ENCODE measurements around the gene ARHGAP15. TPM values are rescaled to one million over a fixed set of nuclear protein-coding genes. Genes with fewer than 3 reads are reported as not detected.

The ARHGAP15 gene
- total and polyA plus RNA-seq, 2 donors (not counting 1 experiment from before 2014, with no cell fraction given): 0.07 TPM; not detected in 1

DNA sequence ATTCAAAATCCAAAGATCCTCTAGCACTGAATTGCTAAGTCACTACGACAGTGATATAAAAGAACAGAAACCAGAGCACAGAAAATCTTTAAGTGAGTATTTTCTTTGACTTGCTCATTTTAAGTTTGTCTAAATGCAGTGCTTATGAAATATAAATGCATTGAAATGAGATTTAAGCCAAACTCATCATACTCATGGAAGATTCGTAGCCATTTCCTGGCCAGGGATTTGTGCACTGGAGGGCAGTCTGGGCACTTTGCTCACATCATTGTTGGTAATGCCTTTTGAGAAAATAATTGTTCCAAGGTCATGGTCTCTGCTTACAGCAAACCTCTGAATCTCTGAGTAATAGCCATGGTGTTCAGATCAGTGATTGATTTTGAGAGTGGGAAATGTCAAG lies 307.7 kb downstream of the ARHGAP15 start:
- Histone ChIP-seq H3K79me2 (ENCODE audit: control insufficient read depth, insufficient read depth, low read length) (no peaks in the 10 kb centered on the region), H3K9me3 (ENCODE audit: control insufficient read depth, insufficient read depth, low read depth, low read length) (no peaks in the 10 kb centered on the region), H3K4me1 (ENCODE audit: control insufficient read depth, extremely low read depth, insufficient read depth, low read length) (peaks cover 4% of the 10 kb centered on the region), H4K20me1 (ENCODE audit: control insufficient read depth, extremely low read depth, insufficient read depth, low read length) (no peaks in the 10 kb centered on the region), H3K9ac (ENCODE audit: insufficient read depth, low read length) (no peak overlapping the region), H3K27ac (ENCODE audit: insufficient read depth, low read length) (no peak overlapping the region), H2AFZ (ENCODE audit: low read length) (no peak overlapping the region), H3K4me3 (replicated peaks in 1 of 4; ENCODE audit: control extremely low read depth in 1 of 4, insufficient read depth in 1 of 4, low read depth in 3 of 4, low read length in 4 of 4) (no peak overlapping the region), H3K36me3 (ENCODE audit: control insufficient read depth, insufficient read depth, low read length) (no peaks in the 10 kb centered on the region), H3K4me2 (ENCODE audit: extremely low read depth, insufficient read depth, low read length) (no peak overlapping the region), H3K27me3 (ENCODE audit: control insufficient read depth, insufficient read depth, low read length) (no peaks in the 10 kb centered on the region)
- no peak for TF ChIP-seq EZH2 (IDR thresholded peaks at IDR 0.05; ENCODE audit: low read length, missing control alignments)
- TF ChIP-seq CTCF (conservative IDR thresholded peaks at IDR 0.05 in 1 of 2, IDR thresholded peaks at IDR 0.05 in 1 of 2; ENCODE audit: low read depth in 1 of 2, low read length in 2 of 2): no peak
- no peak for DNase-seq (ENCODE audit: low read depth in 2 of 2)

DNA sequence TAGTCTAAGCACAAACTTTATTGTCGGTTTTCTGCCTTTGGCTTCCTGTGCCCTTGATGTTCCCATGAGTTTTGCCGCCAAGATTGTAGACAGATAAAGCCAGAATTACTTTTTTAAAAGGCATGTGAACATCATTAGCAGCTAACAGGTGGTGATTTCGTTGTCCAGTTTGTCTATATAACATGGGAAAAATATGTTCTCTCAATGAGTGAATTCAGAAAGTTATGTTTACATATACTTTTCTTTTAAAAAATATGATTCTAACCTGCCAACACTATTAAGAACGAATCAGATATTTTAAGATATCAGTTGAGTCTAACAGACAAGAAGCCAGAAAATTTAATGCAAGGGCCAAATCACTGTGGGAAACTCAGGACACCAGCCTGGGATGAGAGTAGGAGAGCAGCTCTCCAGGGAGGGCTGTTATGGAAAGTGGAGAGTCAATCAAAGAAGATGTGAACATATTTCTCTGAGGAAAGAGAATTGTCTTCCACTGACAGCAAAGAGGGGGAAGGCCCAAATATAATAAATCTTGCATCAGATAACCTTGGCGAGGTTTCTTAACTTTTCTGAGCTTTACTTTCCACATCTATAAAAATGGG lies 311.3 kb downstream of the ARHGAP15 start:
- H3K9me3 ChIP-seq (ENCODE audit: control insufficient read depth, insufficient read depth, low read depth, low read length): no peaks in the 10 kb centered on the region
- no peak overlapping the region for H3K4me2 ChIP-seq (ENCODE audit: extremely low read depth, insufficient read depth, low read length)
- DNase-seq (ENCODE audit: low read depth in 2 of 2): no peak
- no peaks in the 10 kb centered on the region for H4K20me1 ChIP-seq (ENCODE audit: control insufficient read depth, extremely low read depth, insufficient read depth, low read length)
- no peak overlapping the region for H3K27ac ChIP-seq (ENCODE audit: insufficient read depth, low read length)
- no peaks in the 10 kb centered on the region for H3K4me1 ChIP-seq (ENCODE audit: control insufficient read depth, extremely low read depth, insufficient read depth, low read length)
- H3K36me3 ChIP-seq (ENCODE audit: control insufficient read depth, insufficient read depth, low read length): no peaks in the 10 kb centered on the region
- H3K9ac ChIP-seq (ENCODE audit: insufficient read depth, low read length): no peak overlapping the region
- no peaks in the 10 kb centered on the region for H3K27me3 ChIP-seq (ENCODE audit: control insufficient read depth, insufficient read depth, low read length)
- H2AFZ ChIP-seq (ENCODE audit: low read length): no peak overlapping the region
- no peaks in the 10 kb centered on the region for H3K79me2 ChIP-seq (ENCODE audit: control insufficient read depth, insufficient read depth, low read length)
- no peak overlapping the region for H3K4me3 ChIP-seq (replicated peaks in 1 of 4; ENCODE audit: control extremely low read depth in 1 of 4, insufficient read depth in 1 of 4, low read depth in 3 of 4, low read length in 4 of 4)
- no peak for TF ChIP-seq CTCF (conservative IDR thresholded peaks at IDR 0.05 in 1 of 2, IDR thresholded peaks at IDR 0.05 in 1 of 2; ENCODE audit: low read depth in 1 of 2, low read length in 2 of 2)
- TF ChIP-seq EZH2 (IDR thresholded peaks at IDR 0.05; ENCODE audit: low read length, missing control alignments): no peak

DNA sequence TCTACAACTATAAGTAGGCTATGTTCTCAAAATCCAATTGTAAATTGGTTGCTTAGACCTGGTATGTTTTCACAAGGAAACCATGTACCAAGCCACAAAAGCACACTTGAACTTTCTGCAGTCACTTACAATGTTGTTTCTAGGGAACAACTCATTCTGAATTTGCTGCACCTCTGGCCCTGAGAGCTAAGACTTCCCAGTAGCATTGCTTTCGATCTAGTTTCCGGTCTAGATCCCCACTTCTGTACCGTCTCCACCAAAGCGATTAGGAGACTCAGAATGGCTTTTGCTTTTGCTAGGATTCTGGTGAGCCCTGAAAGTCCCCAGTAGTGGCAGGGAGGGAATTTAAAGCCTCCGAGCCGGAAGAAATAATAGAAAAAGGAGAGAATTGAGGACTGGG lies 313.0 kb downstream of the ARHGAP15 start:
- no peak overlapping the region for H3K4me2 ChIP-seq (ENCODE audit: extremely low read depth, insufficient read depth, low read length)
- no peaks in the 10 kb centered on the region for H3K4me1 ChIP-seq (ENCODE audit: control insufficient read depth, extremely low read depth, insufficient read depth, low read length)
- H3K4me3 ChIP-seq (replicated peaks in 1 of 4; ENCODE audit: control extremely low read depth in 1 of 4, insufficient read depth in 1 of 4, low read depth in 3 of 4, low read length in 4 of 4): no peak overlapping the region
- H3K27ac ChIP-seq (ENCODE audit: insufficient read depth, low read length): no peak overlapping the region
- TF ChIP-seq EZH2 (IDR thresholded peaks at IDR 0.05; ENCODE audit: low read length, missing control alignments): no peak
- TF ChIP-seq CTCF (conservative IDR thresholded peaks at IDR 0.05 in 1 of 2, IDR thresholded peaks at IDR 0.05 in 1 of 2; ENCODE audit: low read depth in 1 of 2, low read length in 2 of 2): no peak
- no peaks in the 10 kb centered on the region for H3K27me3 ChIP-seq (ENCODE audit: control insufficient read depth, insufficient read depth, low read length)
- DNase-seq (ENCODE audit: low read depth in 2 of 2): no peak
- no peaks in the 10 kb centered on the region for H3K36me3 ChIP-seq (ENCODE audit: control insufficient read depth, insufficient read depth, low read length)
- no peaks in the 10 kb centered on the region for H3K9me3 ChIP-seq (ENCODE audit: control insufficient read depth, insufficient read depth, low read depth, low read length)
- no peaks in the 10 kb centered on the region for H3K79me2 ChIP-seq (ENCODE audit: control insufficient read depth, insufficient read depth, low read length)
- no peaks in the 10 kb centered on the region for H4K20me1 ChIP-seq (ENCODE audit: control insufficient read depth, extremely low read depth, insufficient read depth, low read length)
- H3K9ac ChIP-seq (ENCODE audit: insufficient read depth, low read length): no peak overlapping the region
- H2AFZ ChIP-seq (ENCODE audit: low read length): no peak overlapping the region

Data from fibroblast of lung (primary cell).